Measurements from ENCODE around the gene EYA2.

EYA2 gene

DNA sequence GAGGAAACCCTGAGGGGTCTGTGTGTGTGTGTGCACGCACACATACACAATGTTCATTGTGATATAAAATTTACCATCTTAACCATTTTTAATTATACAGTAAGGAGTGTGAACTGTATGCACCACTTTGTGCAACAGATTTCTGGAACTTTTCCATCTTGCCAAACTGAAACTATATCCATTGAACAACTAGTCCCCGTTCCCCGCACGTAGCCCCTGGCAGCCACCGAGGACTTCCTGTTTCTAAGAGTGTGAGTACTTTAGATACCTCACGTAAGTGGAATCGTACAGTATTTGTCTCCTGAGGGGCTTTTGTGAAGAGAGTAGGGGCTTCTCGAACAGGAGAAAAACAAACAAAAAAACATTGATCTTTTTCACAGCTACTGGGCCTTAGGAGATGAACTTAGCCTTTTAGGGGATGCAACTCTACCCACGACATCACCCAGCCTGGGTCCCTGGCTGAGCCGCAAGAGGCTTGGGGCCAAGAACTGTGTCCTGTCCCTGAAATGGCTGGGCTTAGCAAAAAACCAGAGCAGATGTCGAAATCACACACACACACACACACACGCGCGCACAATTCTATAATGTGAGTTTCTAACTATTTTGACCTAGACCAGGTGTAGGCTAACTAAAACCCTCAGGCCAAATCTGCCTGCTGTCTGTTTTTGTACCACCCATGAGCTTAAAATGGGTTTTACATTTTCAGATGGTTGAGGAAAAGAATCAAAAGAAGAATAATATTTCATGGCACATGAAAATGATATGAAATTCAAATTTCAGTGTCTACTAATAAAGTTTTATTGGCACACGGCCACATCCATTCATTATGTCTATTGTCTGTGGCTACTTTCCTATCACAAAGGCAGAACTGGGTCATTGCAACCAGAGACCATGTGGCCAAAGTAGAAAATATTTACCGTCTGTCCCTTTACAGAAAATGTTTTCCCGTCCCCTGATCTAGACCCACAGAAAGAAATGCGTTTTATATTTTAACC lies 144.2 kb downstream of the EYA2 start:
- TF ChIP-seq MYC (IDR thresholded peaks at IDR 0.05; ENCODE audit: low read depth, low read length) (no peak), POLR2A (IDR thresholded peaks at IDR 0.05; ENCODE audit: extremely low read depth, insufficient read length) (no peak)
- TF ChIP-seq, protein P1, sequence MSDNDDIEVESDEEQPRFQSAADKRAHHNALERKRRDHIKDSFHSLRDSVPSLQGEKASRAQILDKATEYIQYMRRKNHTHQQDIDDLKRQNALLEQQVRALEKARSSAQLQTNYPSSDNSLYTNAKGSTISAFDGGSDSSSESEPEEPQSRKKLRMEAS (IDR thresholded peaks at IDR 0.05; ENCODE audit: low read depth, low read length), result no peak
- TF ChIP-seq, protein P2, sequence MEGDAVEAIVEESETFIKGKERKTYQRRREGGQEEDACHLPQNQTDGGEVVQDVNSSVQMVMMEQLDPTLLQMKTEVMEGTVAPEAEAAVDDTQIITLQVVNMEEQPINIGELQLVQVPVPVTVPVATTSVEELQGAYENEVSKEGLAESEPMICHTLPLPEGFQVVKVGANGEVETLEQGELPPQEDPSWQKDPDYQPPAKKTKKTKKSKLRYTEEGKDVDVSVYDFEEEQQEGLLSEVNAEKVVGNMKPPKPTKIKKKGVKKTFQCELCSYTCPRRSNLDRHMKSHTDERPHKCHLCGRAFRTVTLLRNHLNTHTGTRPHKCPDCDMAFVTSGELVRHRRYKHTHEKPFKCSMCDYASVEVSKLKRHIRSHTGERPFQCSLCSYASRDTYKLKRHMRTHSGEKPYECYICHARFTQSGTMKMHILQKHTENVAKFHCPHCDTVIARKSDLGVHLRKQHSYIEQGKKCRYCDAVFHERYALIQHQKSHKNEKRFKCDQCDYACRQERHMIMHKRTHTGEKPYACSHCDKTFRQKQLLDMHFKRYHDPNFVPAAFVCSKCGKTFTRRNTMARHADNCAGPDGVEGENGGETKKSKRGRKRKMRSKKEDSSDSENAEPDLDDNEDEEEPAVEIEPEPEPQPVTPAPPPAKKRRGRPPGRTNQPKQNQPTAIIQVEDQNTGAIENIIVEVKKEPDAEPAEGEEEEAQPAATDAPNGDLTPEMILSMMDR (IDR thresholded peaks at IDR 0.05; ENCODE audit: low read depth, low read length), result no peak
- H3K4me3 ChIP-seq (ENCODE audit: low read depth, low read length), result no peak overlapping the region
- peak; percentile 31 for DNase-seq (ENCODE audit: low read depth)

DNA sequence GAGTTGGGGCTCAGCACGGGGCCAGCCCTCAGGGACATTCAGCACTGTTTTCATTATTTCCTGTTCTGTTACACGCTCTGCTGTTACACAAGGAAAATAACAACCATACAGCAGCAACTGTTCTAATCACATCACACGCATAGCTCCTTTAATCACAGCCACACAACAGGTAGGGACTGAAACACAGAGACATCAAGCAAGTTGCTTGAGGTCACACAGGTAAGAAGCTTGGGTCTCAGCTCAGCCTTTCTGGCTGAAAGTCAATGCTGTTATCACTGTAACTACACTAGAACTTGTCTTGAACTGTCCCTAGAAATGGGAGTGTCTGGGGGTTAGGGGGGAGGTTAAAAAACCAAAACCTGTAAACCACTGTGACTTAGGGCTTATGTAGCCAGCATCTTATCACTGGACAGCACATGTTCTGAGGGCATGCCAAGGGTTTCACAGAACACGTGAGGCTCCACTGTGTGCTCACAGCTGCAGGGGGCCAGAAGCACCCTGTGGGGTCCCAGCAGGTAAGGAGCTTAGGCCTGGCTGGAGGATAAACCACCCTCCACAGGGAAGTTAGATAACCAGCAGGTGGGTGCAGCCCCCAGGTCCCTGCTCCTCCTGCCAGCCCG lies 146.0 kb downstream of the EYA2 start:
- TF ChIP-seq MYC (IDR thresholded peaks at IDR 0.05; ENCODE audit: low read depth, low read length), result no peak
- TF ChIP-seq, protein P2 (IDR thresholded peaks at IDR 0.05; ENCODE audit: low read depth, low read length), result no peak
- TF ChIP-seq, protein P1 (IDR thresholded peaks at IDR 0.05; ENCODE audit: low read depth, low read length), result no peak
- TF ChIP-seq POLR2A (IDR thresholded peaks at IDR 0.05; ENCODE audit: extremely low read depth, insufficient read length), result no peak
- no peak for DNase-seq (ENCODE audit: low read depth)
- no peak overlapping the region for H3K4me3 ChIP-seq (ENCODE audit: low read depth, low read length)

DNA sequence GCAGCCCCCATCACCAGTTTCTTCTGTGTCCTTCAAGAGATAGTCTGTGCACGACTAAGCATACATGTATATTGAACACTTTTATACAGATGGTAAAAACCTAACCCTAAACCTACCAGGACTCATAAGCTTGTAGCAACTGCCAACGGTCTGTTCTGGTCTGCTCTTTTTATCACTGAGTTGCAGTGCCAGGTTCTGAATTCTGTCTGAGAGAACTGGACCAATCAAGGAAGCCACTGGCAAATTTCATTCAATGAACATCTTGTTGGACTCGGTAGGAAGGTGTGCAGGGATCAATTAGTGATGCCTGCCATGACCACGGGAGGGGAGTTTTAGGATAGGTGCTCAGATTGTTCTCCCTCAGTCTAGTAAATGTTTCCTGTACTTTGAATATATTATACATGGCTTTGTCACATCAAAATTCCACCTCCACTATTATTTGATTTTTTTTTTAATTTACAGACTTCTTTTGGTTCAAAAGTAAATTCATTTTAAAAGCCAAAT lies 146.8 kb downstream of the EYA2 start:
- no peak for DNase-seq (ENCODE audit: low read depth)
- TF ChIP-seq, protein P1 (IDR thresholded peaks at IDR 0.05; ENCODE audit: low read depth, low read length), result no peak
- TF ChIP-seq POLR2A (IDR thresholded peaks at IDR 0.05; ENCODE audit: extremely low read depth, insufficient read length), result no peak
- H3K4me3 ChIP-seq (ENCODE audit: low read depth, low read length), result no peak overlapping the region

DNA sequence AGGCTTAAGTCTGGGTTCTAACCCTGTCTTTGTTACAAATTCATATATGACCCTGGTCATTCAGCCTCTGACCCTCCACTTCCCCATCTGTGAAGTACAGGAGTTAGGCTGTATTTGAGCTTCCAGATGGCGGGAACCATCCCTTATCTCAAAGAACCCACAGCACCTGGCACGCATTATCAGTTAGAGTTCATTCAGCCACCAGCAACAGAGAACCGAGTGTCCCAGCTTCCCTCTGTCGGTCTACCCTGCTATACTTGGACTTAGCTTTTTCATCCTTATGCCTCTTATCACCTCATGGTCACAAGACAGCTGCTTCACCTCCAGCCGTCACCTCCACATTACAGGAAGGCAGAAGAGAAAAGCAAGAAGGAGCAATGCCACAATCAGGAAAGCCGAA lies 147.8 kb downstream of the EYA2 start:
- no peak for DNase-seq (ENCODE audit: low read depth)
- TF ChIP-seq MYC (IDR thresholded peaks at IDR 0.05; ENCODE audit: low read depth, low read length) (no peak), POLR2A (IDR thresholded peaks at IDR 0.05; ENCODE audit: extremely low read depth, insufficient read length) (no peak)
- TF ChIP-seq, protein P2 (IDR thresholded peaks at IDR 0.05; ENCODE audit: low read depth, low read length), result no peak
- TF ChIP-seq, protein P1 (IDR thresholded peaks at IDR 0.05; ENCODE audit: low read depth, low read length), result no peak
- no peak overlapping the region for H3K4me3 ChIP-seq (ENCODE audit: low read depth, low read length)

DNA sequence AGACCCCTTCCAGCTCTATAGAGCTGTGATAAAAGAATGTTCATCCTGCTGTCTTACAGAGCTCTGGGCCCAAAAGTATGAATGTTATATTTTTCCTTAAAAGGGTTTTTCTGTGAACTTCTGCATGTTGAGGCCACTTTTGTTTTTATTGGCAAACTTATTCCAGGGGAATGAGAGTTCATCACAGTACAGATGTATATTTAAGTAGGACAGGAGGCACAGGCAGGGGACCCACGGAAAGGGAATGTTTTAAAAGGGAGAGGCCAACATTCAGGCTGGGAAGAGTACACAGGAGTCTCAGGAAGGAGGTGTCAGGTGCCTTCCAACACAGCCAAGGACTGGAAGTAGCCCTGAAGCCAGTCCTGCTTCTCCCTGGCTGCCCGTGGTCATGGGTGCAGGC lies 148.4 kb downstream of the EYA2 start:
- TF ChIP-seq, protein P1 (IDR thresholded peaks at IDR 0.05; ENCODE audit: low read depth, low read length), result no peak
- TF ChIP-seq, protein P2 (IDR thresholded peaks at IDR 0.05; ENCODE audit: low read depth, low read length), result no peak
- TF ChIP-seq MYC (IDR thresholded peaks at IDR 0.05; ENCODE audit: low read depth, low read length) (no peak), POLR2A (IDR thresholded peaks at IDR 0.05; ENCODE audit: extremely low read depth, insufficient read length) (no peak)
- DNase-seq (ENCODE audit: low read depth), result no peak
- H3K4me3 ChIP-seq (ENCODE audit: low read depth, low read length), result no peak overlapping the region

Data from NB4 (cell line).